Lung (tissue), 12 donors: ENCODE data around the gene TP73. TPM values are rescaled to one million over a fixed set of nuclear protein-coding genes. Genes with fewer than 3 reads are reported as not detected.
A peak's percentile ranks its signal among the peaks of the same experiment; 100 is the strongest.

Source experiments
- ATAC-seq: fragments of 200-7000 bp; cut with Tn5 transposase; one replicate; pipeline ENCODE4 v1.9.1; 2020; ENCODE audit warnings: moderate number of reproducible peaks; ENCODE audit not compliant: insufficient read depth, low FRiP score
- DNase-seq, 3 donors: peaks; one replicate each; pipeline ENCODE4 v3.0.0-alpha.2; 2013 to 2017
- H3K27ac ChIP-seq, 2 donors: one replicate each; pipeline ENCODE4 v1.5.1; 2013; ENCODE audit warnings: mild to moderate bottlenecking in 2 of 2, moderate library complexity in 2 of 2, control low read depth in 1 of 2, inconsistent platforms in 1 of 2, low read depth in 1 of 2, low read length in 1 of 2
- H3K27me3 ChIP-seq, 3 donors: one replicate each; pipeline ENCODE4 v1.5.1; 2013; ENCODE audit warnings: low read length in 2 of 3; ENCODE audit not compliant: control insufficient read depth in 3 of 3, insufficient read depth in 3 of 3
- H3K36me3 ChIP-seq, 4 donors: one replicate each; pipeline ENCODE4 v1.5.1; 2013; ENCODE audit warnings: low read length in 4 of 4, mild to moderate bottlenecking in 1 of 4, moderate library complexity in 1 of 4; ENCODE audit not compliant: control insufficient read depth in 4 of 4, insufficient read depth in 4 of 4
- H3K4me1 ChIP-seq, 5 donors: one replicate each; pipeline ENCODE4 v1.5.1; 2013; ENCODE audit warnings: low read length in 5 of 5, mild to moderate bottlenecking in 2 of 5, moderate library complexity in 1 of 5; ENCODE audit not compliant: control insufficient read depth in 5 of 5, insufficient read depth in 5 of 5
- H3K4me3 ChIP-seq: one replicate; pipeline ENCODE4 v1.5.1; 2013; ENCODE audit warnings: mild to moderate bottlenecking, control low read depth, moderate library complexity
- H3K9ac ChIP-seq, 2 donors: one replicate each; pipeline ENCODE4 v1.5.1; 2013; ENCODE audit warnings: low read length in 2 of 2, control low read depth in 1 of 2; ENCODE audit not compliant: insufficient read depth in 1 of 2
- H3K9me3 ChIP-seq, 4 donors: one replicate each; pipeline ENCODE4 v1.5.1; 2013; ENCODE audit warnings: low read length in 3 of 4, mild to moderate bottlenecking in 1 of 4, moderate library complexity in 1 of 4; ENCODE audit not compliant: control insufficient read depth in 4 of 4, insufficient read depth in 3 of 4
- WGBS, 2 donors: extraction: QIAGEN DNeasy Blood & Tissue Kit; methylation state at CpG; one replicate each; pipeline ENCODE4 v1.1.7; 2013; 5-methylcytosine and 5-hydroxymethylcytosine counted together
- polyA plus RNA-seq, 2 donors: library from polyadenylated mRNA; stranded (reverse); fragments of 200-250 nt; gene quantifications; one replicate each; pipeline ENCODE4 v1.2.1, GENCODE V29; 2013
- total RNA-seq, 2 donors: library from RNA; depleted of rRNA in 1 of 2; stranded (reverse); fragments of >200 nt in 1 of 2; gene quantifications; one replicate each; pipeline ENCODE4 v1.2.1, GENCODE V29; 2014 to 2021
- TF ChIP-seq, protein P1 (sequence below): IDR thresholded peaks from 2 replicates; pipeline ENCODE4 v1.5.1; 2012; ENCODE audit warnings: mild to moderate bottlenecking; ENCODE audit errors: control extremely low read depth, extremely low read depth
- donor health status: control.
- donor health status: control.
- donor health status: Bipolar disorder and iron deficiency.
- donor health status: healthy.
- donor health status: DM: yes; HTN: yes; CAD: no.

TP73 gene
- total and polyA plus RNA-seq, 4 donors: 1.7 to 12.3 (median 2.2) TPM

DNA sequence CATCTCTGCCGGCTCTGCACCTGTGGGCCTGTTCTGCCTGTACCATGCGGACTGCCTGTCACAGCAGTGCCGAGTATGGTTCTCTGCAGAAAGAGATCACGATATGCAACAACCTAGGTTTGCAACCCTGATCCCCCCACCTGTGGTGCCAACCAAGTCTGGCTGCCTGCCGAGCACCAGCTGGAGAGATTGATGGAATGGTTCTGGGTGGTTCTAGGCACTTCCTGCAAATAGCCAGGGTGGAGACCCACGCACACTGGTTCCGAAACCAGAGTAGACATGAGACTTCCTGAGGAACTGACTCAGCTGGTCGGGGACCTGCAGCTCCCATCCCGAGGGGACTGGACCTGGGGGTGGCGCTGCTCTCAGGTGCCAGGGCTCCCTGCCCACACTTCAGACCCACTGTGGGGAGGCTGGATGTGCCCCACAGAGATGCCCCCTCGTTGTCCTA is 22.1 kb upstream of the TP73 start:
- Histone ChIP-seq H3K27me3 (no peaks in the 10 kb centered on the region), H3K9me3 (no peaks in the 10 kb centered on the region), H3K9ac (no peak overlapping the region), H3K4me1 (peaks cover 0 to 8% (median 2%) of the 10 kb centered on the region in 5 donors), H3K36me3 (peaks cover 11 to 71% (median 26%) of the 10 kb centered on the region in 4 donors), H3K4me3 (no peak overlapping the region), H3K27ac (no peak overlapping the region)
- ATAC-seq (no peak), DNase-seq (no peak)
- WGBS, 2 donors: 63 to 66% methylated on average over 11 of the region's 11 CpGs
- TF ChIP-seq, protein P1, sequence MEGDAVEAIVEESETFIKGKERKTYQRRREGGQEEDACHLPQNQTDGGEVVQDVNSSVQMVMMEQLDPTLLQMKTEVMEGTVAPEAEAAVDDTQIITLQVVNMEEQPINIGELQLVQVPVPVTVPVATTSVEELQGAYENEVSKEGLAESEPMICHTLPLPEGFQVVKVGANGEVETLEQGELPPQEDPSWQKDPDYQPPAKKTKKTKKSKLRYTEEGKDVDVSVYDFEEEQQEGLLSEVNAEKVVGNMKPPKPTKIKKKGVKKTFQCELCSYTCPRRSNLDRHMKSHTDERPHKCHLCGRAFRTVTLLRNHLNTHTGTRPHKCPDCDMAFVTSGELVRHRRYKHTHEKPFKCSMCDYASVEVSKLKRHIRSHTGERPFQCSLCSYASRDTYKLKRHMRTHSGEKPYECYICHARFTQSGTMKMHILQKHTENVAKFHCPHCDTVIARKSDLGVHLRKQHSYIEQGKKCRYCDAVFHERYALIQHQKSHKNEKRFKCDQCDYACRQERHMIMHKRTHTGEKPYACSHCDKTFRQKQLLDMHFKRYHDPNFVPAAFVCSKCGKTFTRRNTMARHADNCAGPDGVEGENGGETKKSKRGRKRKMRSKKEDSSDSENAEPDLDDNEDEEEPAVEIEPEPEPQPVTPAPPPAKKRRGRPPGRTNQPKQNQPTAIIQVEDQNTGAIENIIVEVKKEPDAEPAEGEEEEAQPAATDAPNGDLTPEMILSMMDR: no peak

DNA sequence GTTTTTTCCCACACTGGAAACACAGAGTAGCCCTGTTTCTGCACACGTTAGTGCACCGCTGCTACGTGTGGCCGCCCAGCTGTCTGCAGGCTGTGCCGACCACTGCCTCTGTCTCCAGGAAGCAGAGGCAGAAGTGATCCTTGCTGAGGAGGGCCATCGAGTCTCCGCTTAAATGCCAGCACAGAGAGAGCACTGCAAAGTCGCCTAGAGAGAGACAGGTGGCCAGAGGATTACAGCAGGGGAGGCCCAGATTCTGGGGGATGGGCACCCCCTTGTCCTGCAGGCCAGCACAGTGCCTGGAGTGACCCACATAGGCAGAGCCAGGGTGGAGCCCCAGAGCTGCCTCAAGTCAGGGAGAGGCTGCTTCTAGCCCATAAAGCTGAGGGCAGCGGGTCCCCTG is 21.4 kb upstream of the TP73 start:
- WGBS, 2 donors: 84 to 85% methylated on average over 9 of the region's 9 CpGs
- H3K4me3 ChIP-seq: no peak overlapping the region
- no peaks in the 10 kb centered on the region for H3K27me3 ChIP-seq
- DNase-seq: no peak
- H3K9me3 ChIP-seq: no peaks in the 10 kb centered on the region
- TF ChIP-seq, protein P1: no peak
- peak overlapping the region in 1 of 2 donors; percentile 8 for H3K27ac ChIP-seq
- no peak for ATAC-seq
- peaks cover 0 to 3% (median 0%) of the 10 kb centered on the region in 5 donors for H3K4me1 ChIP-seq
- no peak overlapping the region for H3K9ac ChIP-seq
- peaks cover 11 to 76% (median 26%) of the 10 kb centered on the region in 4 donors for H3K36me3 ChIP-seq

DNA sequence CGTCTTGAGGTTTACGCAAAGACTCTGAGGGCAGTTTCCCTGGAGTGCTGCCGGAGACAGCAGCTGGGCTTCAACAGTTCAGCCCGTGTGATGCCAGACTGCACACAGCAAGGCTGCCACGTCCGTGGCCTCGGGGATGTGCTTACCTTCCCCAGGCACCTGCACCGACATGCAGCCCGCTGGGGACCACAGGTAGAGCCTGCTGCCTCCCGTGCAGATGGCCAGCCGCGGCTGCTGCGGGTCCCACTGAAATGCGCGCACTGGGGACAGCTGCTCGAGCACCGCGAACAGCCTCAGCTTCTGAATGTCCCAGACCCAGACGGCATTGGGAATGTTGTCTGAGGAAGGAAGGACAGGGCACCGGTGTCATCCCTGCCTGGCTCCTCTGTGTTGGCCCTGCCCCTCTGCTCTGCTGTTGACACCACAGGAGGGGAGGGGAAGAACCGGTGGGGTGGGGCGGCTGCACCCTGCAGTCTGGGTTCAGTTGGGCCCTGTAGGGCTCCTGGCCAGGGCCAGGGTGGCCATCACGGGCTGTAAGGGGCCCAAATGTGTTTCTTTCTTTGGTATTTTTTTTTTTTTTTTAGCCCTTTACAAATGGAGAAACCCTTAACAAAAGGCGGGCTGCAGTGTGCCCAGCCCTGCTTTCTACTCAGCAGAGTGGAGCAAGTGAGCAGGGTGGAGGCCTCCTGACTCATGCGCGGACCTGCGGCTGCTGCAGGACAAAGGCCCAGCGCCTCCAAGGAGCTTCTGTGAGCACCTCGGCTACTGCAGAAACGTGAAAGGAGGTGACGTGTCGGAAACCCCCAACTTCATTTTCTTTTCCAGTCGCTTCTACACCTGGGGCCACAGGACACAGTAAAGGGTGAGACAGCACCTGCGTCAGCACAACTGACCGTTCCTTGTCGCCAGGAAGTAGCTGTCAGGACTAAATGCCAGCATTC is 20.7 kb upstream of the TP73 start:
- ATAC-seq: no peak
- Histone ChIP-seq H3K9me3 (no peaks in the 10 kb centered on the region), H3K4me1 (peaks cover 0 to 2% (median 0%) of the 10 kb centered on the region in 5 donors), H3K4me3 (no peak overlapping the region), H3K9ac (no peak overlapping the region), H3K36me3 (peaks cover 9 to 80% (median 27%) of the 10 kb centered on the region in 4 donors), H3K27me3 (no peaks in the 10 kb centered on the region), H3K27ac (peak overlapping the region in 1 of 2 donors; percentile 8)
- WGBS, 2 donors: 91 to 93% methylated on average over 36 of the region's 36 CpGs
- no peak for DNase-seq
- TF ChIP-seq, protein P1: no peak
